ENCODE data around the gene FURIN.

FURIN gene

DNA sequence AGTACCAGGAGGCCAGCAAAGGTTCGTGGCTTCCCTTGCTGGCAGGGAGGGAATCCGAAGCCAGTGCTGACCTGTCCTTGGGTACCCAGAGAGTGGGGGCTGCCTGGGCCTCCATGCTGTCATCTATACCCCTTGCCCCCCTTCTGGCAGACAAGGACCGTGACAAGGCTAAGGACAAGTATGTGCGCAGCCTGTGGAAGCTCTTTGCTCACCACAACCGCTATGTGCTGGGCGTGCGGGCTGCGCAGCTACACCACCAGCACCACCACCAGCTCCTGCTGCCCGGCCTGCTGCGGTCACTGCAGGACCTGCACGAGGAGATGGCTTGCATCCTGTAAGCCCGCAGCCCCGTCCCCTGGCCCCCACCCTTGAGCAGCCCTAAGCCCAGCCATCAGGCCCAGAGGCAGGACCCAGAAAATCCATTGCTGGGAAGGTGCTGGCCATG lies 18.7 kb downstream of the FURIN start:
- in situ Hi-C loops (cut with HindIII; ENCODE audit: low sequenced_read_pairs), result no loop called here
- DNase-seq (ENCODE audit: low read depth), result no peak
- TF ChIP-seq, protein P1, sequence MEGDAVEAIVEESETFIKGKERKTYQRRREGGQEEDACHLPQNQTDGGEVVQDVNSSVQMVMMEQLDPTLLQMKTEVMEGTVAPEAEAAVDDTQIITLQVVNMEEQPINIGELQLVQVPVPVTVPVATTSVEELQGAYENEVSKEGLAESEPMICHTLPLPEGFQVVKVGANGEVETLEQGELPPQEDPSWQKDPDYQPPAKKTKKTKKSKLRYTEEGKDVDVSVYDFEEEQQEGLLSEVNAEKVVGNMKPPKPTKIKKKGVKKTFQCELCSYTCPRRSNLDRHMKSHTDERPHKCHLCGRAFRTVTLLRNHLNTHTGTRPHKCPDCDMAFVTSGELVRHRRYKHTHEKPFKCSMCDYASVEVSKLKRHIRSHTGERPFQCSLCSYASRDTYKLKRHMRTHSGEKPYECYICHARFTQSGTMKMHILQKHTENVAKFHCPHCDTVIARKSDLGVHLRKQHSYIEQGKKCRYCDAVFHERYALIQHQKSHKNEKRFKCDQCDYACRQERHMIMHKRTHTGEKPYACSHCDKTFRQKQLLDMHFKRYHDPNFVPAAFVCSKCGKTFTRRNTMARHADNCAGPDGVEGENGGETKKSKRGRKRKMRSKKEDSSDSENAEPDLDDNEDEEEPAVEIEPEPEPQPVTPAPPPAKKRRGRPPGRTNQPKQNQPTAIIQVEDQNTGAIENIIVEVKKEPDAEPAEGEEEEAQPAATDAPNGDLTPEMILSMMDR (IDR thresholded peaks at IDR 0.05; ENCODE audit: low read depth, low read length, missing control alignments), result no peak
- no peak overlapping the region for H3K4me3 ChIP-seq (ENCODE audit: low read depth, low read length)

DNA sequence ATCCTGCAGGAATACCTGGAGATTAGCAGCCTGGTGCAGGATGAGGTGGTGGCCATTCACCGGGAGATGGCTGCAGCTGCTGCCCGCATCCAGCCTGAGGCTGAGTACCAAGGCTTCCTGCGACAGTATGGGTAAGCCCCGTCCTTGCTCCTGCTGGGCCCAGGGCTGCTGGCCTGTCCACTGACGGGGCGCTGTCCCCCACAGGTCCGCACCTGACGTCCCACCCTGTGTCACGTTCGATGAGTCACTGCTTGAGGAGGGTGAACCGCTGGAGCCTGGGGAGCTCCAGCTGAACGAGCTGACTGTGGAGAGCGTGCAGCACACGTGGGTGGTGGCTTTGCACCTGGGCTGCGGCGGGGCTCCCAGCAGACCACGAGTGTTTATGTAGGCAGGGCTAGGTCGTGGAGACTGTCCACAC lies 20.9 kb downstream of the FURIN start:
- in situ Hi-C loops (cut with HindIII; ENCODE audit: low sequenced_read_pairs), result no loop called here
- DNase-seq (ENCODE audit: low read depth), result no peak
- no peak overlapping the region for H3K4me3 ChIP-seq (ENCODE audit: low read depth, low read length)
- TF ChIP-seq, protein P1 (IDR thresholded peaks at IDR 0.05; ENCODE audit: low read depth, low read length, missing control alignments), result no peak

DNA sequence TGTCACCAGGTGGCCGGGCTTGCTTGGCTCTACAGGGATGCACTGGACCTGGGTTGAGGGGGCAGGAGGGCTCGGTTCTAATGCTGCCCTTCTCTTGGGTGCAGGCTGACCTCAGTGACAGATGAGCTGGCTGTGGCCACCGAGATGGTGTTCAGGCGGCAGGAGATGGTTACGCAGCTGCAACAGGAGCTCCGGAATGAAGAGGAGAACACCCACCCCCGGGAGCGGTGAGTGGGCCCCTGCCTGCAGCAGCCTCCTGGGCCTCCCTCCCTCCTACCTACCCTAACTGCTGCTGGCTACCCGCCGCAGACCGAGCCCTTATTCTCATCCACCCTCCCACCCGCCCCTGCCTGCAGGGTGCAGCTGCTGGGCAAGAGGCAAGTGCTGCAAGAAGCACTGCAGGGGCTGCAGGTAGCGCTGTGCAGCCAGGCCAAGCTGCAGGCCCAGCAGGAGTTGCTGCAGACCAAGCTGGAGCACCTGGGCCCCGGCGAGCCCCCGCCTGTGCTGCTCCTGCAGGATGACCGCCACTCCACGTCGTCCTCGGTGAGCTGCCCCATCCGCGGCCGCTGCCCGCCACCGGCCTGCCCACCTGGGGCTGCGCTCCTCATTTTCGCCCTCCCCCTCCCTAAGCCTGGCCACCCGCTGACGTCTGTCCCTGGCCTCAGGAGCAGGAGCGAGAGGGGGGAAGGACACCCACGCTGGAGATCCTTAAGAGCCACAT lies 21.5 kb downstream of the FURIN start:
- DNase-seq (ENCODE audit: low read depth), result no peak
- TF ChIP-seq, protein P1 (IDR thresholded peaks at IDR 0.05; ENCODE audit: low read depth, low read length, missing control alignments), result no peak
- no peak overlapping the region for H3K4me3 ChIP-seq (ENCODE audit: low read depth, low read length)
- in situ Hi-C loops (cut with HindIII; ENCODE audit: low sequenced_read_pairs), result no loop called here

DNA sequence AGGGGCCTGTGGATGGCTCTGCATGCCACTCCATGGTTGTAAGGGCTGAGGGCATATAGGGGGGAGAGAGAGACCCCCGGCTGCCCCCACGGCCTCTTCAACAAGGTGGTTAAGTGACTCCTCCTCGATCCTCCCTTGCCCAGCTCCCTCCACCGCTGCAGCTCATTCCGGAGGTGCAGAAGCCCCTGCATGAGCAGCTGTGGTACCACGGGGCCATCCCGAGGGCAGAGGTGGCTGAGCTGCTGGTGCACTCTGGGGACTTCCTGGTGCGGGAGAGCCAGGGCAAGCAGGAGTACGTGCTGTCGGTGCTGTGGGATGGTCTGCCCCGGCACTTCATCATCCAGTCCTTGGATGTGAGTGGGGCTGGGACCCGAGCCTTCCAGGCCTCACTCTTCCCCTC lies 22.5 kb downstream of the FURIN start:
- in situ Hi-C loops (cut with HindIII; ENCODE audit: low sequenced_read_pairs), result no loop called here
- H3K4me3 ChIP-seq (ENCODE audit: low read depth, low read length), result no peak overlapping the region
- DNase-seq (ENCODE audit: low read depth), result no peak
- TF ChIP-seq, protein P1 (IDR thresholded peaks at IDR 0.05; ENCODE audit: low read depth, low read length, missing control alignments), result no peak

DNA sequence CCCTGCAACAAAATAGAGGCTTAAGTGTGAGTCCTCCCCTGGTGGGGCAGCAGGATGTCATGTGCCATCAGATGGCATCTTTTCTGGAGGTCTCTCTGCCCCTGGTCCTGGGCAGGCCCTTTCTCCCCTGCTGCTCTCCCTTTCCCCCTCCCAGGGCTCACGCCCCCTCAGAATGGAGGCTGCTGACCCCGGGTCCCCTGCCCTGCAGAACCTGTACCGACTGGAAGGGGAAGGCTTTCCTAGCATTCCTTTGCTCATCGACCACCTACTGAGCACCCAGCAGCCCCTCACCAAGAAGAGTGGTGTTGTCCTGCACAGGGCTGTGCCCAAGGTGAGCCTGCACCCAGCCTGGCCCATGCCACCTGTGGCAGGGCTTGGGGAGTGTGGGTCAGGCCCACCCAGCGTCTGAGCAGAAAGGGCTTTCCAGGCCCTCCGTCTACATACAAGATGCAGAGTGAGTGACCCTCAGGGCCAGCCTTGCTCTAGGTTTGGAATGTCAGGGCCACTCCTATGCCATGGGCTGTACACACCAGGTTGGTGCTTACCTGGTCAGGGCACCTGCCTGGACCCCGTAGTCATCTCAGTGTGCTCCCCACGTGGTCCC lies 23.1 kb downstream of the FURIN start:
- TF ChIP-seq, protein P1 (IDR thresholded peaks at IDR 0.05; ENCODE audit: low read depth, low read length, missing control alignments), result no peak
- in situ Hi-C loops (cut with HindIII; ENCODE audit: low sequenced_read_pairs), result no loop called here
- no peak overlapping the region for H3K4me3 ChIP-seq (ENCODE audit: low read depth, low read length)
- no peak for DNase-seq (ENCODE audit: low read depth)

DNA sequence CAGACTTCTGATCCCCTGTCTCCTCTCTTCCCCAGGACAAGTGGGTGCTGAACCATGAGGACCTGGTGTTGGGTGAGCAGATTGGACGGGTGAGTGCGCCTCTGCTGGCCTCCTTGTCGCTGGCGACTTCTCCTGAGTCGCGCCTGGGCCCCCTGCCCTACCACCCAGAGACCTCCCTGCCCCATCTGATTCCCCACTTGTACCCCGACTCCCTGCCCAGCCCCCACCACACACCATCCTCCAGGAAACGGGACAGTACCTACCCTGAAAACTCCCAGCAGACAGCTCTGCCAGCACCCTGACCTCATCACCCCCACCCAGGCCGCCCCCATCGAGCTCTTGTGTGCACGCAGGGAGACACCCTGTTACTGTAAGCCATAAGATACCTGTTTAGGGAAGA lies 23.6 kb downstream of the FURIN start:
- in situ Hi-C loops (cut with HindIII; ENCODE audit: low sequenced_read_pairs), result no loop called here
- no peak for DNase-seq (ENCODE audit: low read depth)
- H3K4me3 ChIP-seq (ENCODE audit: low read depth, low read length), result no peak overlapping the region
- TF ChIP-seq, protein P1 (IDR thresholded peaks at IDR 0.05; ENCODE audit: low read depth, low read length, missing control alignments), result no peak
